RCC 7860 (cell line): Measurements from ENCODE around the gene DPM1.

Source experiments
- DNase-seq: peaks from one replicate; pipeline ENCODE4 v3.0.0-alpha.2; 2015; ENCODE audit warnings: low spot score
- FAIRE-seq: peaks from 2 replicates; lab custom pipeline; 2012; peaks lifted over from hg19 to GRCh38; lab: Jason Lieb, UNC

Gene DPM1

GRCh38 chr20:50904067-50904570 is 54.2 kb downstream of the DPM1 start:
- FAIRE-seq = no peak
- DNase-seq = no peak

- DNase-seq (no peak), FAIRE-seq (no peak)
Observed at GRCh38 chr20:50903353-50904051, 54.8 kb downstream of the DPM1 start.

GRCh38 chr20:50901301-50901700 is 57.0 kb downstream of the DPM1 start:
- FAIRE-seq = no peak

GRCh38 chr20:50900261-50900660 is 58.1 kb downstream of the DPM1 start:
- no peak for FAIRE-seq
- no peak for DNase-seq

More at GRCh38 chr20:50901301-50901700, 57.0 kb downstream of the DPM1 start:
- DNase-seq = no peak

GRCh38 chr20:50898475-50898874 is 59.9 kb downstream of the DPM1 start:
- FAIRE-seq = no peak
- no peak for DNase-seq

- FAIRE-seq = no peak
- DNase-seq = no peak
Observed at GRCh38 chr20:50895111-50895830, 63.1 kb downstream of the DPM1 start.

GRCh38 chr20:50893620-50894019 is 64.7 kb downstream of the DPM1 start:
- FAIRE-seq = no peak
- DNase-seq = no peak

- no peak for FAIRE-seq
Observed at GRCh38 chr20:50892394-50892793, 65.9 kb downstream of the DPM1 start.

GRCh38 chr20:50891138-50891537 is 67.2 kb downstream of the DPM1 start:
- FAIRE-seq = no peak
- no peak for DNase-seq

More at GRCh38 chr20:50892394-50892793, 65.9 kb downstream of the DPM1 start:
- DNase-seq = no peak

GRCh38 chr20:50887576-50887975 is 70.8 kb downstream of the DPM1 start:
- DNase-seq (no peak), FAIRE-seq (no peak)

GRCh38 chr20:50886184-50886790 is 72.0 kb downstream of the DPM1 start:
- FAIRE-seq = no peak

GRCh38 chr20:50885781-50886180 is 72.6 kb downstream of the DPM1 start:
- no peak for FAIRE-seq
- DNase-seq = no peak

More at GRCh38 chr20:50886184-50886790, 72.0 kb downstream of the DPM1 start:
- DNase-seq = no peak

- FAIRE-seq = no peak
Observed at GRCh38 chr20:50885068-50885467, 73.3 kb downstream of the DPM1 start.

More at GRCh38 chr20:50885068-50885467, 73.3 kb downstream of the DPM1 start:
- DNase-seq = no peak
